ENCODE results near the gene PCDH9. TPM values are rescaled to one million over a fixed set of nuclear protein-coding genes. Genes with fewer than 3 reads are reported as not detected.

The PCDH9 gene
- total and polyA plus RNA-seq, 2 of the 4 experiments (the other 2 are of a cell fraction) = 2.2 to 10.2 TPM

GRCh38 chr13:66362485-66362884 lies 867.7 kb downstream of the PCDH9 start:
- Histone ChIP-seq H3K4me2 (ENCODE audit: low read depth, low read length) (no peak overlapping the region), H3K27me3 (ENCODE audit: control insufficient read depth, insufficient read depth, low read length) (no peaks in the 10 kb centered on the region), H3K4ac (ENCODE audit: low read depth, low read length) (no peak overlapping the region), H3K9me1 (ENCODE audit: insufficient read depth, low read length) (no peaks in the 10 kb centered on the region), H3K14ac (replicated peaks; ENCODE audit: low read depth, low read length) (no peak overlapping the region), H4K91ac (ENCODE audit: insufficient read depth, low read depth, low read length) (no peak overlapping the region), H2BK5ac (ENCODE audit: low read depth, low read length, poor library complexity, severe bottlenecking) (no peak overlapping the region), H3K9me3 (ENCODE audit: control insufficient read depth, insufficient read depth, low read length) (no peaks in the 10 kb centered on the region), H2BK20ac (ENCODE audit: low read depth, low read length) (no peak overlapping the region), H2BK15ac (ENCODE audit: low read depth, low read length) (no peak overlapping the region), H4K8ac (ENCODE audit: low read depth in 2 of 2, low read length in 2 of 2) (no peak overlapping the region), H3K56ac (ENCODE audit: extremely low read depth, insufficient read depth, low read length) (no peak overlapping the region), H3K18ac (ENCODE audit: low read depth, low read length) (no peak overlapping the region), H2AK9ac (replicated peaks; ENCODE audit: low read depth, low read length, poor library complexity) (no peak overlapping the region), H4K5ac (ENCODE audit: low read depth, low read length) (no peak overlapping the region), H3K23ac (ENCODE audit: low read depth, low read length) (no peak overlapping the region), H3K4me3 (ENCODE audit: insufficient read depth, low read depth, low read length) (no peak overlapping the region), H2AFZ (replicated peaks; ENCODE audit: low read length, poor library complexity) (no peak overlapping the region), H2AK5ac (ENCODE audit: low read depth, low read length) (no peak overlapping the region), H3K36me3 (ENCODE audit: control insufficient read depth, insufficient read depth, low read length) (no peaks in the 10 kb centered on the region), H3K27ac (ENCODE audit: insufficient read depth, low read length) (no peak overlapping the region), H3K79me1 (ENCODE audit: low read depth in 1 of 2, low read length in 2 of 2) (no peaks in the 10 kb centered on the region), H3K4me1 (ENCODE audit: control insufficient read depth, insufficient read depth, low read length) (peaks cover 5% of the 10 kb centered on the region), H3K9ac (ENCODE audit: low read depth, low read length) (no peak overlapping the region), H4K20me1 (ENCODE audit: insufficient read depth, low read length) (no peaks in the 10 kb centered on the region), H2BK120ac (ENCODE audit: low read depth, low read length) (no peak overlapping the region)
- dilution Hi-C loops (cut with HindIII; ENCODE audit: low sequenced_read_pairs, unreplicated experiment) = no loop called here
- no TSS peak for BruUV-seq (replicated peaks)
- in situ Hi-C loops (cut with MboI; ENCODE audit: low sequenced_read_pairs) = no loop called here
- POLR2A ChIA-PET (ENCODE audit: unreplicated experiment) = no interaction called here
- CTCF ChIA-PET = no interaction called here
- TF ChIP-seq POLR2A (IDR thresholded peaks at IDR 0.05; ENCODE audit: low read depth, low read length) (no peak), CTCF (conservative IDR thresholded peaks at IDR 0.05; ENCODE audit: low read depth, low read length) (no peak), MAZ (IDR thresholded peaks at IDR 0.05; ENCODE audit: borderline replicate concordance, low read depth, low read length) (no peak), NFE2L2 (IDR thresholded peaks at IDR 0.05; ENCODE audit: low read depth, low read length) (no peak), RFX5 (IDR thresholded peaks at IDR 0.05; ENCODE audit: low read depth, low read length) (no peak), SMC3 (IDR thresholded peaks at IDR 0.05; ENCODE audit: low read depth, low read length) (no peak), FOS (IDR thresholded peaks at IDR 0.05; ENCODE audit: low read depth, low read length) (no peak)
- DNase-seq = peak; percentile 26
- ATAC-seq (ENCODE audit: low read depth) = no peak
- WGBS, 2 experiments (ENCODE audit: extremely low coverage in 2 of 2, insufficient read length in 1 of 2) = no CpG with 5 or more reads among the region's 1 CpG
- intact Hi-C loops (cut with micrococcal nuclease) = no loop called here

All from IMR-90 (cell line).